GM10847 (cell line): ENCODE results near the gene ITPR3.

Source experiments
- POLR2A ChIP-seq: IDR thresholded peaks from 2 replicates; pipeline ENCODE4 v1.6.1; 2011; ENCODE audit not compliant: insufficient read length; ENCODE audit errors: extremely low read depth

ITPR3 gene

DNA sequence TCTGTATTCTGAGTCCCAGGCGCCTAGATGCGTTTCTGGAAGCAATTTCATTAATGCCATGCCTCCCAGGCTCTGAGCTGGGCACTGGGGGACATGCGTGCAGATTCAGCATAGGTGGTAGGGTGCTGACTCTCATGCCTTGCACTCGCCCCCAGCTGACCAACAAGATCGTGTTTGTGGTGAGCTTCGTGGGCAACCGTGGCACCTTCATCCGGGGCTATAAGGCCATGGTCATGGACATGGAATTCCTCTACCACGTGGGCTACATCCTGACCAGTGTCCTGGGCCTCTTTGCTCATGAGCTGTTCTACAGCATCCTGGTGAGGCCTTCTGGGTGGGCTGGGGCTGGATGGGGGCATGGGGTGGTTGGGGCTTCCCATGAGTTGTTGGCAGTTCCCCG is 68.8 kb downstream of the ITPR3 start:
- TF ChIP-seq POLR2A: no peak

GRCh38 chr6:33690766-33691165 is 69.6 kb downstream of the ITPR3 start:
- TF ChIP-seq POLR2A: no peak

GRCh38 chr6:33691456-33692077 is 70.4 kb downstream of the ITPR3 start:
- no peak for TF ChIP-seq POLR2A

GRCh38 chr6:33692078-33692759 is 71.1 kb downstream of the ITPR3 start:
- TF ChIP-seq POLR2A: no peak

DNA sequence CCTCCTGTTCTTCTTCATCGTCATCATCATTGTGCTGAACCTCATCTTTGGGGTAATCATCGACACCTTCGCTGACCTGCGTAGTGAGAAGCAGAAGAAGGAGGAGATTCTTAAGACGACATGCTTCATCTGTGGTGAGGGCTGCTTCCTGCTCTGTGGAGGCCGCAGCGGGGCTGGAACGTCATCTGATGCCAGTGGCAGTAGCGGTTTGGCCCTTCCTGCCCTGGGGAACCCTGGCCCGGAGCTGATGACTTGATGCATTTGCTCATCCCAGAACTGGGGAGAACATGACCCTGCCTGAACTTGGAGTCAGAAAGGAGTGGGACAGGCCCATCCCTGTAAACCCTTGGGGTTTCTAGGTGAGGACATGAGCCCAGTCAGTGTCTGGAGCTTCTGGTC is 71.6 kb downstream of the ITPR3 start:
- TF ChIP-seq POLR2A: no peak

GRCh38 chr6:33693186-33694105 is 72.3 kb downstream of the ITPR3 start:
- TF ChIP-seq POLR2A: no peak

DNA sequence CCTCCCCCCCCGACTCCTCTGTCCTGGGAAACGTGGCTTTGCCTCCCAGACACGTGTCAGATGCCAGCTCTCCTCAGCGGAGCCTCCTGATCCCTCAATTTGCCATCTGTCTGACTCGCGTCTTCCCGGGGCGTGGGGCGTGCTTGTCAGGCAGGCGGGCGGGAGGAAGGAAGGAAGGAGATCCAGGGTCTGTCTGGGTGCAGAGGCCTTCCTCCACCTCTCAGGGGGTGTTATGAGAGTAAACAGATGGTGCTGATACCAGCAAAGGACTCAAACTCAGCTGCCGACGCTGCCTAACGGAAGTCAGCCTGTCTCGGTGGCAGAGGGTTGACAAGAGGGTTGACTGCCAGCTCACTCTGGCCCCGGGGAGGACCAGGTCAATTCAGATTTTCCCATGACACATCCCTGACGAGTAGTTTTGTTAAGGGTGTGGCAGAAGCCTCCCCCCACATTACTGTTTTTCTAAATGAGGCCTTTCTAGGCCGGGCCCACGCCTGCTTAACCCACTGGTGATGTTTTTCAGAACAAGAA is 73.3 kb downstream of the ITPR3 start:
- no peak for TF ChIP-seq POLR2A

DNA sequence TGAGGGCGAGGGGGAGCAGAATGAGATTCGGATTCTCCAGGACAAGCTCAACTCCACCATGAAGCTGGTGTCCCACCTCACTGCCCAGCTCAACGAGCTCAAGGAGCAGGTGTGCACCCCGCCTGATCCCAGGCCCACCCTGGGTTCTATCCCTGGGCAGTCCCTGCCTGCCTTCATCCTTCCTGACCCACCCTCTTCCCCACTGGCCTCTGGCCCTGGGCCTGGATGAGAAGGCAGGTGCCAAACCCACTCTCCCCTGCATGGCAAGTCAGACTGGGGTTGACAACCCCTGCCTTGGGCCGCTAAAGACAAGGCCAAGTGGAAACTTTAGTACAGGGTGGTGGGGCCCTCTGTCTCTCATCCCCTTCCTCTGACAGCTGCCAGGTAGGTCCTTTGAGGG is 73.9 kb downstream of the ITPR3 start:
- no peak for TF ChIP-seq POLR2A

GRCh38 chr6:33695451-33695887 is 74.3 kb downstream of the ITPR3 start:
- no peak for TF ChIP-seq POLR2A

DNA sequence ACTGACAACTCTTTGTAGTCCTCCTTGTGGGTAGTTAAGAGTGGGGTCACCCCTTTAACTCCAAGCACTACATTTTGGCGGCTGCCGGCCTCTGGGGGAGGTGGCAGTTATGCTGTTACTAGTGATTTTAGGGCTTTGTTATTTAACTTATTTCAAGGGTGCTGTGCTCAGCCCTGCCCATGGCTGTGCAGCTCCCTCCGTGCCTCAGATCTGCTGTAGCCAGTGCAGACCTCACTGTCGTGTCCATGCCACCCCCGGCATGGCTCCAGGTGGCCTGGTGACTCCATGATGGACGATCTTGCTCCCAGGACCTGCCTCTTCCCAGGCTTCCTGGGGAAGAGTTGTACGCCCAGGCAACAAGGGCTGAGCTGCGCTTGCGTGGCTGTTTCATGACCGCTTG is 75.0 kb downstream of the ITPR3 start:
- no peak for TF ChIP-seq POLR2A

- no peak for TF ChIP-seq POLR2A
Observed at GRCh38 chr6:33696548-33697518, 75.7 kb downstream of the ITPR3 start.

- no peak for TF ChIP-seq POLR2A
Observed at GRCh38 chr6:33697845-33698244, 76.7 kb downstream of the ITPR3 start.

DNA sequence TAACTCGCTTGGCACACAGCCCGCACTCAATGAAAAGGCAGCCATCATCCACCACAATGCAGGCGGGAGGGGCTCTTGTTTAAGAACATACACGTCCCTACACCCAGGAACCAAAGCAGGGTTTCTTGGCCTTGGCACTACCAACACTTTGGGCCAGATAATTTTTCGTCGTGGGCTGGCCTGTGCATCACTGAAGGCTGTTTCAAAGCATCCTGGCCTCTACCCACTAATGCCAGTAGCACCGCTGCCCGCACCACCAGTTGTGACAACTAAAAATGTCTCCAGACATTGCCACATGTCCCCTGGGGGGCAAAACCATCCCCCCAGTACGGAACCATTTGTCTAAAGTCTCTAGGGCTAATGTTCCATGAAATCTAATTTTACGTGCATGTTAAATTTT is 77.4 kb downstream of the ITPR3 start:
- no peak for TF ChIP-seq POLR2A

- TF ChIP-seq POLR2A: no peak
Observed at GRCh38 chr6:33699131-33699530, 78.0 kb downstream of the ITPR3 start.
